ENCODE measurements around the gene ZSWIM6.

The ZSWIM6 gene

DNA sequence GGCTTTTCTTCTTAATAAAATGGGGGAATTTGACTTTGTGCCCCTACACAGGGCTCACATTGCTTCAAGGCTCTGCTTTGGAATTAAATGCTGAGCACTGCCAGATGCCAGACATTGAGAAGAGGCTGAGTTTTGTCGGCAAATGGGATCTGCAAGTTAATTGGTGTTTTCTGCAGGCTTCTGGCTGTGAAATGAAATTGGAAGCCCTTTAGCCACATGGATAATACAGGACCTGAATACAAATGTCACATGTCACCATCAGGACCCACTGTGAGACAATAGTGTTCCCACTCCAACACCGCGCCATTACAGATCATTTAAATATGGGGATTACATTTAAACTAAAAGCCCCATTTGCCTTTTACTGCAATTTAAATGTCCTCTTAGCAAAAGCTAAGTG is 164.4 kb downstream of the ZSWIM6 start:
- no peak for DNase-seq

DNA sequence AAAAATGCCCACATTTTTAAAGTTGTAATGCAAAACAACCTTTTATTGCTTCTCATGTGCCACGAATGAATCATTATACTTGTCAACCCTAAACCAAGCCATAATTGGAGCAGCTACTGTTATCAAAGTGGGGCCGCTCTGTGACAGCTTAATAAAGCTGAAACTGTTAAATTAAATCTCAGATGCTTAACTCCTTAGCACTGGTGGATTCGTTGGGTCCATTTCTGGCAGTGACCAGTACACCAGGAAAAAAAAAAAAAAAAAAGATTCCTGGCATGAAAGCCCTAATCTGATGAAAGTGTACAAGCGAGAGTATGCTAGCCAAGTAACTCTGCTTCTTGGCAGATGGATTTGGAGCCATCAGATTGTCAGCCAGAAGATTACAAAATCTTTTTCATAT is 164.8 kb downstream of the ZSWIM6 start:
- no peak for DNase-seq

DNA sequence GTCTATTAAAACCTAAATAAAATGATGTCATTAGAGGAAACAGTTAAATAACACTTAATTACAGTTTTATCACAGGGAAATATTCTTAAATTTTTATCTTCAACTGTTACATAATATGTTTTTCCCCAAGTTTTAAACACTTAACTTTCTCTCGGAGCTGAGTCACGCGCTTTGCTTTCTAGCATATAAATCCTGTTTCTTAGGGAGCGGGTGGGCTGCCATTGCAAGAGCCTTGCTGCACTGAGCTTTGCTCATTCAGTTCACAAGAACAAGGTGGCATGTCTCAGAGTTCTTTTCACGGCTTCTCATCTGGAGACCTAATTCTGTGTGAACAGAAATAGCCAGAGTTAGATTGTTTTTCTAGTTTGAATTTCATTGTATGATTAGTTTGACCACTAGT is 166.1 kb downstream of the ZSWIM6 start:
- no peak for DNase-seq

DNA sequence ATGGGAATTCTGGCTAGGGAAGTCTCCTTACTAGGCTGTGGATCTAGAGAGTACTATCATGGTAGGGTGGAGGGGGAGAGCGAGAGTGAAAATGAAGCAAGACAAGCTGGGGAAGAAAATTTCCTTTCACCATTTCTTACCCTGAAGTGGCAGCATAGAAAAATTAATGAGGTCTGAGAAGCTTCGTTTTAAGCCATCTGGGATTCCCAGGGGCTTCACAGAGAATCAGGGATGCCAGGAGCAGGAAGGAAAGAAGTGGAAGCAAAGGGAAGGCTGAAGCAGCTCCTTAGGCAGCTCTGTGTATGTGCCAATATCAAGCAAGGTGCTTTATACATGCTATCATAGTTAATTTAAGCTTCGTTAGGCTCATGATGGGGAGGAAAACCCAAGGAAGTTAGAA is 169.9 kb downstream of the ZSWIM6 start:
- DNase-seq: no peak

DNA sequence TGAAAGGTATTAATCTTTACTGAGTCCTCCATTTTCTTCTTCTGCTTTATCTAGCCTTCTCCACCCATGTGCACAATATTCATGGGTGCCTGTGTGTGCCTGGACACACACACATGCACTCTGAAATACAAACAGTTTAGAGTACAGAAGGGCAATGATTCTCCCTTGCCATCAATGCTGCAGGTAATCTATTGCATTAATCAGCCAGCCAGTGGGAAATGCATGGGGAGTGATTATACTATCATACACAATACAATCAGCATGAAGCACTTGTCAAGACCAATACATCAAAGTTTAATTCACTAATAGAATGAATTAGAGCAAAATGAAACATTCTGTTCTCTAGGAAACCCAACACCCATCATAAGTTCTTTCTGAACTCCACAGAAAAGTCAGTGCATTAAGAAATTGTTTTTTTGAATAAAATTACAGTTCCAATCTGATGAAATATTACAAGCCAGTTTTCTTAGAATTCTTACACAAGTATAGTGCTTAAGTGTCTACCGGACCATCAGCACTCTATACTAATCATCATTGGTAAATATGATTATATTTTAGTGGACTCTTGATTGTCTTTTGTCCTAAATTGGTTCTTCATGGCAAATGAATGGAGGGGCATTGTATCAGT is 172.2 kb downstream of the ZSWIM6 start:
- no peak for DNase-seq

DNA sequence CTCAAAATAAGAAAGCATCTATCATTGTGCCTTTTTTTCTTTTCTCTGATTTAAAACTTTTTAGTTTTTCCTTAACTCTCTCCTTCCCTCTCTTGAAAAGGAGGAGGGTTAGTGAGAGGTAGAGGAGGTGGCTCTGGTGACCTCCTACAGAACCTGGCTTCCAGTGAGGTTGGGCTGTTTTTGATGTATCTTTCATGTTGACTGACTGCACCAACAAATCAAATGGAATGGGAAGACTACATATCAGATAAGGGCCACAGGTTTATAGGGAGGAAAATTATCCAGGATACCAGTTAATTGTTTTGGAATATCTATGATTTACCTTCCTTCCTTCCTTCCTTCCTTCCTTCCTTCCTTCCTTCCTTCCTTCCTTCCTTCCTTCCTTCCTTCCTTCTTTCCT is 173.2 kb downstream of the ZSWIM6 start:
- no peak for DNase-seq

DNA sequence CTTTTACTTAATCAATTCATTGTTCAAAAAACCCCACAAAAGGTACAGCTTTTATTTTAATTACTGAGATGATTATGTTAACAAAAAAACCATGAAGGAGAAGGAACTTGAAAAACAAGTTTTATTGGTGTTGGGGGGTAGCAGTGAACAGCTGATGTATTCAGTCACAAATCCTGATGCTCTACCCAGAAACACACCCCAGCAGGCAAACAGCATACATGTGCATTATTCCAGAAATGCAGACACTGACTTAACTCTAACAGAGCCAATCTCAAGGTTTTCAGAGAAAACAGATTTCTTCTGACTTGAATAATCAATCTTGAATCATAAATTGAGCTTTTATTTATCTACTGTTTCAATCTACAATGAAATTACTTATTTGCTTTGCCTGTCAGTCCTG is 175.2 kb downstream of the ZSWIM6 start:
- no peak for DNase-seq

DNA sequence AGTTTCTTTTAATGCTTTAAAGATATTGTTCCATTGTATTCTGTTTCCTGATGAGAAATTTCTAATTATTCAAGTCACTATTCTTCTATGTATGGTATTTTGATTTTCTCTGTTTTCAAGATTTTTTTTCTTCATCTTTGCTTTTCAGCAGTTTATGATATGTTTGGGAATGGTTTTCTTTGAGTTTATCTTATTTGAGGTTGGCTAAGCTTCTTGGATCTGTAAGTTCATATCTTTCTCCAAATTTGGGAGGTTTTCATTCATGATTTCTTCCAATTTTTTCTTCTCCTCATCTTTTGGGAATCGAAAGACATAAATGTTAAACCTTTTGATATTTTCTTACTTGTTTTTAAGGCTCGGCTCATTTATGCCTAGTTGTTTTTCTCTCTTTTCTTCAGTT is 184.9 kb downstream of the ZSWIM6 start:
- DNase-seq: no peak

DNA sequence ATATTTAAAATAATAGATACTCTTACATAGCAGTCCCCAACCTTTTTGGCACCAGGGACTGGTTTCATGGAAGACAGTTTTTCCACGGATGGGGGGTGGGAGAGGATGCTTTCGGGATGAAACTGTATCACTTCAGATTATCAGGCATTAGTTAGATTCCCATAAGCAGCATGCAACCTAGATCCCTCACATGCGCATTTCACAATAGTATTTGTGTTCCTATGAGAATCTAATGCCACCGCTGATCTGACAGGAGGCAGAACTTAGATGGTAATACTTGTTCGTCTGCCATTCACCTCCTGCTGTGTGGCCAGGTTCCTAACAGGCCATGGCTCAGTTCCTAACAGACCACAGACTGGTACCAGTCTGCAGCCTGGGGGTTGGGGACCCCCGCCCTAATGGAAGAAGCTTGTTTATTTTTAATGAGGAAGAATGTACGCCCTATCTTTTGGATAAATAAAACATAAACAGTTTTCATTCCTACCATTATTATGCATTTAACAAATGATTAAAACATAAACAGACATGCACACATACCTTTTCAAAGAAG is 187.7 kb downstream of the ZSWIM6 start:
- DNase-seq: no peak

DNA sequence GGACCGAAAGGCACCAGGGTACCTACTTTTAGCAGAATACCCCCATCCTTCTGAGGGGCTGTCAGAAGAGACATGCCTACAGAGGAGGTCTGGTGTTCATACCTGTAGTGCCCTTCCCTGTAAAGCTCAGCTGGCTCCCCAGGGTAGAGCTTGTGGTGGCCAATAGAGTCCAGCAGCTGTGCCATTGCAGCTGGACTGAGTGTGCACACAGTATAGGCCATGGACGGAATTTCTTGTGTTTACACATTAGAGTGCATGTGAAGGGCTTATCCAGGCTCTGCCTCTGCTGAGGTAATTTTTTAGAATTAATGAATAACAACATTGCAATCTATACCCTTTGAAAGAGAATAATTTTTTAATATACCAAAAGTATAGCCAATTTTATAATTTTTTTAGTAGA is 191.0 kb downstream of the ZSWIM6 start:
- no peak for DNase-seq

DNA sequence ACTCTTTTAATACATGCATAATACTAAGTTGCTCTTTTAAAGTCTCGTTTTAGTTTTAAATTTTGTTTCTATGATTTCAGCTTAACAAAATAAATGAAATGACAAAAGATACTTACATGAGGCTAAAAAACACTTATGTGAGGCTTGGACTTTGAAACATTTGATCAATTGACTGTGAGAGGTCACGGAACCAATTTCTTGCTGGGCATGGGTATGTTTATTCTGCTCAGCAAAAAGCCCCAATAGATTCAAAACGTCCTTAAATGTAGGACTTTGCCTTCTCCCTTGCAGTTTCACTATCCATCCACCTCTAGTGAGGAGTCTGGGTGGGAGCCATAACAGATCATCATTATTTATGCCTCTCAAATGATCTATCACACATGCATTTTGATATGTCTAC is 191.9 kb downstream of the ZSWIM6 start:
- DNase-seq: no peak

DNA sequence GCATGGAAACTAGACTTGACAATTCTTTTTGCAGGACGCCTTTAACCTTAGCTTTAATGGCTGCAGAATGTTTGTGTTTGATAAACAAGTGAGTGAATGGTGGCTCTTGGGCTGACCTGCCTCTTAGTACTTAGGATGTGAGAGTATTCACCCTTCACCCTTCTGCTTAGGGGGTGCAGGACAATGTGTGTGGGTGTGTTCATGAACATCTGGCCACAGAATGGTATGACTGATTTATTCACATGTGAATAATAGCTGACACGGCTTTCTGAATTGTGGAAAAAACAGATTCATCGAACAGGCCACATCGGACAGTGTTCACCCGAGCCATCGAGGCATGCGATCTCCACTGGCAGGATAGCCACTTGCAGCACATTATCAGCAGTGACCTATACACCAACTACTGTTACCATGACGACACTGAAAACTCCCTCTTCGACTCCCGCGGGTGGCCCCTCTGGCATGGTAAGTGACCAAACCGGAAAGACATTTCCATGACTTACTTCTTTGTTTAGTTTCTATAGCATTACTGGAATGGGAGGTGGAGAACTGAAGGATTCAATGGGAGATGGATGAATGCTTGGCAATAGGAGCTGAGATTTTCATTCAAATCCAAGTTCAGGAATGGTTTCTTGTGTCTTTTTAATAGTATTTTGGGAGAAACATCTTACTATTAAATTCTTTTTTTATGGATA is 193.6 kb downstream of the ZSWIM6 start:
- DNase-seq: no peak

DNA sequence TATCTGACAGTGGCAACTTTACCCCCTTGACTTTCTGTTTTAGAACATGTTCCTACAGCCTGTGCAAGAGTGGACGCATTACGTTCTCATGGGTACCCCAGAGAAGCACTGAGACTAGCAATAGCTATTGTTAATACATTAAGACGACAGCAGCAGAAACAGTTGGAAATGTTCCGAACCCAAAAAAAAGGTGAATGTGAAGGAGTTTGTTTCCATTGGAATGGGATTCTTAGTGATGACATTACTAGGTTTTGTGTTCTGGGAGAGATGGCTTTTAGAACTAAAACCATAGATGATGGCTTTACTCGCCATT is 194.1 kb downstream of the ZSWIM6 start:
- DNase-seq: no peak

DNA sequence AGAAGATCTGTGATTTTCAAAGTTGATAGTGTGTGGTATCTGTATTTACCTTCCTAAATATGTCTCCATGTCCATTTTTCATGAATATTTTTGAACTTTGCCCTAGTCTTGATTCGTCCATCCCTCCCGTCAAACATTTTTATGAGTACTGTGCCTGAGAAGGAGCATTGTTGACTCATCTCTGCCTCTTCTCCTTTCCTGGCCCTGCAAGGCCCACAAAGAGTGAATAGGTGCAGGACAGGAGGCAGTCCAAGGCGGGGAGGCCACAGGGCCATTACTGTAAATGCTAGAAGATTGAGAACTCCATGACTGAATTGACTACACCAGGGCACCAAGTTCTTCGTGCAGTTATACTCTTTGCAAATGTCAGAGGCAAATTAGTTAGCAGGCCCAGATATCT is 200.9 kb downstream of the ZSWIM6 start:
- no peak for DNase-seq

DNA sequence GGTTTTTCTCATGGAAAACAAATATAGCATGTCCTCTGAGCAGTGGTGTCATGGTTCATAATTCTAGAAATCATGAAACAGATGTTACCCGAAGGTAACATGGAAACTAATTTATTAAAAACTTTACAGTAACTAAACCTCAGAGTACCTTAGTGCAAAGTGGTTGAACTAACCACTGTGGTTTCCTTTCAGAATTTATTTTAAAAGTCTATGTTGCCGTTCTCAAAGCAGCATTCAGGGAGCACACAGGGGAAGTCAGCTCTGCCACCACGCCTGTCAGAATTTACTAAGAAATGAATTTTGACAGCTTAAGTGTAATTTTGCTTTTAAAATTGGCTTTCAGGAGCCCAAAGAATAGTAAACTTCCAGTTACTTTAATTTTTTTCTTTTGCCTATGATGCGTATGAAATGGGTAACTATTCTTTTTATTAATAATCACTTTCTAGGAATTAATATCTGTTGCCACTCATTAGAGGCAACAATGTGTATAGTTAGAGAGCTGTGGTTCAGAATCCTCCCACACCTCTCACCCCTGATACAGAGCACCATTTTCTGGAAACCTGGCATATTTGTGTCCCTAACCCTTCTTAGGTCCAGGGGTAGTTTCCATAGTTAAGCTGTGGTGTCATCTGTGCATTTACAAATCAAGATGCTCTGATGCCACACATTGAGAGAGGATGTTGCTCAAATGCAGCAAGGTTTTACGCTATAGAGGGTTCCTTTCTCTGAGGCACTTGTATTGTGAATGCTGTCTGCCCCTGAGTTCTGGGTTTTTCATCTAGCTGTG is 202.6 kb downstream of the ZSWIM6 start:
- peak; percentile 8 for DNase-seq

DNA sequence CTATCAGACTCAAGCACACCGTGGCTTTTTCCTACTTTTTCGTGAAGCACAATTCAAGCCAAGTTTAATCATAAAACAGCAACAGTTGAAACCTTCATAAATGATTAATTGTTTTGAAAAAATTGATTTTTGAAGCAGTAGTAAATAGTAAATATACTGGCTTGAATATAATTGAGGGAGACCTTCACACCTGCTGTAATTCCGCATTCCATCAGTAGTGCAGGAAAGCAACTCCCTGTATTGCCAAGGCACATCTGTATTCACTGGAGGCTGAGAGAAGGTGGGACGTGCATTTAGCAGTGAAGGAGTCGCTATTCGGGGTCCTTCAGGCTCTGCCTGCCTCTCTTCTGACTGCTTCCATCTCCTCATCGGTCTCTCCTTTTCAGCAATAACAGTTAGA is 203.8 kb downstream of the ZSWIM6 start:
- DNase-seq: no peak

DNA sequence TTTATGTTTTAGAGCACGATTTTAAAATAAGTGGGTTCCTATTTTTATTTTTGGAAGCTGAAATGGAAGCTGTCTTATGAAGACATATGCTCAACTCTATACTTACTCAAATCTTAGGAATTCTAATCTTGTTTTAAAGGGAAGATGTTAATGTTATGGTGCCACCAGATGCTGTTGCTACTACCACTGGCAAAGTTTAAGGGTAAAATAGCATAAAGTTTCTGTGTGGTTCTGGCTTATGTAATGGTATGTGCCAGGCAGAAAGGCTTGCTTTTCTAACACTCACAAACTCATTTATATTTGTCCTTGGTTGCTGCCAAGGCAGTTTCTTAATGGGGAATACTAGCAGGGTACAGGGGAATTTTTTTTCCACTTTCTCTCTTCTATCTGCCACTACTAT is 204.9 kb downstream of the ZSWIM6 start:
- no peak for DNase-seq

DNA sequence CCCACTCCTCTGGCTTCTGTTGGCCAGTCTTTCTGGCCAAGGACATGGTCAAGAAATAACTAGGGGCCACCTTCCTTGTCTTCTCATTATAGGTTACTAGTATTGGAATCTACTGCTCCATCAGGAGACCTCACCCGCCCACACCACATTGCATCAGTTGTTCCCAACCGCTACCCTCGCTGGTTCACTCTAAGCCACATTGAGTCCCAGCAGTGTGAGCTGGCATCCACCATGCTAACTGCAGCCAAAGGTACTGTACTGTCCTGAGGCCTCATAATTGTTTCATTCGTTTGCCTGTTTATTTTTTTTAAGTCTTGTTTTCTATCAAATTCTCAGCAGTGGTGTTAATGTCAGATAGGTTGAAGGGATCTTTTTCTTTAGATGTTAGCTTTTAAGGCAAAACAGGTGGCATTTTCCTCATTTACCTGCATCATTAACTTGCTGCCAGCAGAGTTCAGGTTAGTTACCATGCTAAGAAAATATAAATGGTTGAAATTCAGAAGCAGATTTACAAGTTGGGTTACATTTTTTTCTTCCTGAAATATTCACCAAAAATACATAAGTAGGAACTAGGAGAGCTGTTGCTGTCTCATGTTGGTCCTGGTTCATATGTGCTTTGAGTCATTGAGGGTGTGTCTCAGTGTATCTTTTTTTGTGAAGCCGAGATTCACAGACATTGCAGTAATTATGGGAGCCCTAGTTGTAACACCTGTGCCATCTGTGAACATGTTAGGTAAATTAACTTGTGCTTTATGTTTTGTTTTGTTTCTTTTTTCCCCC is 206.9 kb downstream of the ZSWIM6 start:
- DNase-seq: no peak

DNA sequence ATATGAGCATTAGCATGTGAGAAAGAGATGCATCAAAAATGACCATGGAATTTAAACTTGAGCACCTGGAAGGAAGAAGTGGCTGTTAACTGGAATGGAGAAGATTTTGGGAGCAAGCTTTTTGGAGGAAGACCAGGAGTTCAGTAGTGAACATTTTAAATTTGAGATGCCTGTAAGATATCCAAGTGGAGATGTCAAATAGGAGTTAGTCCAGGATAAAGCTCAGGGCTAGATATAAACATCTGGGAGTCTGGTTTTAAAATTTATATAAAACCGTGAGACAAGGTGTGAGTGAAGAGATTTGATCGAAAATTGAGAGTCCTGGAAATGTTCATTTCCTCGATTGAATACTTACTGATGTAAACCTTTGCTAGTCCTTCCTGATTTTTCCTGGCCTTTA is 217.5 kb downstream of the ZSWIM6 start:
- no peak for DNase-seq

DNA sequence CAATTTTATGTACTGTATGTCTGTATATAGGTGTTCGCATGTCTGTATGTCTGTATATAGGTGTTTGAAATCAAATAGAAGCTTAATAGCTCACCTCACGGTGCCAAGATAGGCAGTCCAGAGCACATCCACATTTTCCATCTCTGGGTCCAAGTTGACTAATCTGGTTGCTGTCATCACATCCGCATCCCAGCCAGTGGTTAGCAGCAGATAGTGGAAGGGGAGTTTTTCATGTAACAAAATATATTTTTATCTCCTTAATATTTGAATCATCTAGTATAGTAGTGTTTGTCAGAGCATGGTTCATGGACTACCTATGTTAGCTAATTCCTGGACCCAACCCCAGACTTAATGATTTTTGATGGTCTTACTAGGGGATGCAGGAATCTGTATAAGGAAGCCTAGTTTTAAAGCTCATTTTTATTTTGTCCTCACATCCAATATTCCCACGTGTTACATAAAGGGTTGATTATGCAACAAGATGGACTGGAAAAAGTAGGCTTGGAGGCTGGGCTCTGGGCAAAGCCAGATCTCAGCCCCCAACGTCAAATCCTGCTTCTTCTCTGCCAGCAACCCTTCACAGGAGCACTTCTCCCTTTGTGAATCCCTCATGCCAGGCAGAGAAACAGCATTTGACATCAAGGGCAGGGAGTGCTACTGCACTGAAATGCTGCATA is 219.7 kb downstream of the ZSWIM6 start:
- DNase-seq: no peak

DNA sequence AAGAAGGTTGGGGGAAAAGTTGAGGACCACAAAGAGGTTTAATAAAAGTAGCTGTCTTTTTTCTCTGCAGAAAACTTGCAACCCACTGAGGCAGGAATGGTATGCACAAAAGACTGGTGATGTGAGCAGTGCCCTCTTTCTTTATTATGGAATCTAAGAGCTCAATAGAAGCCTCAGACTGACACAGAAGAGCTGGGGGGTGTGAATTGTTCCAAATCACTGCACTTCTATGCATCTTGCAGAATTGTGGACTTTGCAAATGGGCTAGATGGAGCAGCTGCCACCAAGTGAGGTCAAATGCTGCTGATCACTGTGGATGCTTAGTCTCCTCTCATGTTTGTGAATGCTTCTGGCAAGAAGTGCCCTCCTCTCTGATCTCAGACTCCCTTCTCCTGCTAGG is 227.1 kb downstream of the ZSWIM6 start:
- DNase-seq: no peak

DNA sequence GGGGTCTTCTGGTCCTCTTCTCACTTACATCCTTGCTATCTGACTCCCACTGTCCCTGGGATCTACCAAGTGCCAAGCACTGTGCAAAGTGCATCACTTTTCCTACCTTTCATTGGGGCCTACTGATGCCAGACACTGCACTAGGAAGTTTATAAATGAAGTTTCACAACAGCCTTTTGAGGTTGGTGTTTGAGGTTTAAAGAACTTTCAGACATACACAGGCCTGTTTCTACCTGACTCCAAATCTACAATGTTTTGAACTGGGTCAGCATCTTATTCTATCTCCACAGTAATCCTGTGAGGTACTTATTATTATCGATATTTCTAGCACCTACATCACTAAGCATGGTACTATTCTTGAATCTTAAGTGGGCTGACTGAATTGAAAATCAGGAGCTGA is 227.7 kb downstream of the ZSWIM6 start:
- DNase-seq: no peak

DNA sequence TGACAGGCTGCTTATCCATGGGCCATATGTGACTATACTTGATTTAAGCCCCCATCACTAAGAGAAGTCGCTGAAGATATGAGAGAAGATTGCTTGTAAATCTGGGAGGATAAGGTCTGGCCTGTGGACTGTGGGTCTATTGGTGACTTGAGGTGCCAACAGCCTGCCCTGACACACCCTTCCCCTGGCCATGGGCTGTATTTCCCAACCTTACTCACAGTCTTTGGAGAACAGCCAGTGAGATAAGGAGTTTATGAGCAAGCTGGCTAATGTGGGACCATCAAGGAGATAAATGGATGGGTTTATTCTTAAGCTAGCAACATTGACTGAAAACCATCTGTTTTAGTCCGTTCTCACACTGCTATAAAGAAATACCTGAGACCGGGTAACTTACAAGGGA is 231.3 kb downstream of the ZSWIM6 start:
- DNase-seq: no peak
